SH-SY5Y (cell line): ENCODE measurements around the gene GRM5.

Experiments used
- GATA2 ChIP-seq: IDR thresholded peaks from 2 replicates; pipeline ENCODE4 v1.6.1; 2011; ENCODE audit warnings: mild to moderate bottlenecking, low read depth, low read length
- GATA3 ChIP-seq: IDR thresholded peaks from 2 replicates; pipeline ENCODE4 v1.6.1; 2011; ENCODE audit warnings: low read depth, mild to moderate bottlenecking, low read length, moderate library complexity

DNA sequence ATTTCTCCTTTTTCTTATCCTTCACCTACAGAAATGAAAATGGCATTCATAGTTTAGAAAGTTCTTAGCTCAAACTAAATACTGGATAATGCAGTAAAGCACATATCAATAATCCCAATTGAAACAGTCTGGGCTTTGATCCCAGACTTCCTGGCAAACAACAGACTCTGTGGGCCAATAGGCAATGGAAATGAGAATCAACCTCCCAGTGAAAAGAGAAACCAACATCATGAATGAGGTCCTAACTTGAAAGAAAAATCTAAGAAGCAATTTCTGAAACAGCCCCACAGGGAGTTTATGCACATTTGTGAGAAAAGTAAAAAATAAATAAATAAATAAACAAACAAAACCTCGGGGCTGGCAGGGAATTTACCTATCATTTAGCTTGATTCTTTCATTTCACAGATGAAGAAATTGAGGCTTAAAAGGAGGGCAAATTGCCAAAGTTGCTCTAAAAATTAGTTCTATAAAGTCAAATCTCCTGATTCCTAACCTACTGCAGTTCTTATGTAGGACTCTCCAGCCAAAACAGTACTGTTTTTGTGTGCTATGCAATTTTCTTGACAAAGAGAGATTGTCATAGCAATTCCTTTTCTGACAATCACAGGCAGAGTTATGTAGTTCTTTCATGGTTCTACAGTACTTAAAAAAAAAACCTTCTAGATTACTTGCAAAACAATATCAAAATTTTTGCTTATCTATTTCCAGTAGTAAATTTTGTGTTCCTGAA is 265.8 kb downstream of the GRM5 start:
- TF ChIP-seq GATA2 = no peak
- TF ChIP-seq GATA3 = no peak
